HG02571 (cell line): ENCODE data around the gene ENO2.

ENCODE experiments used
- ATAC-seq: cut with Tn5 transposase; IDR thresholded peaks from one replicate; pipeline ENCODE4 v1.9.1; 2021; ENCODE audit warnings: mild to moderate bottlenecking, moderate library complexity; ENCODE audit not compliant: unreplicated experiment

Gene ENO2

GRCh38 chr12:6946920-6947374 lies 32.6 kb downstream of the ENO2 start:
- no peak for ATAC-seq

GRCh38 chr12:6947615-6948014 lies 33.2 kb downstream of the ENO2 start:
- no peak for ATAC-seq

DNA sequence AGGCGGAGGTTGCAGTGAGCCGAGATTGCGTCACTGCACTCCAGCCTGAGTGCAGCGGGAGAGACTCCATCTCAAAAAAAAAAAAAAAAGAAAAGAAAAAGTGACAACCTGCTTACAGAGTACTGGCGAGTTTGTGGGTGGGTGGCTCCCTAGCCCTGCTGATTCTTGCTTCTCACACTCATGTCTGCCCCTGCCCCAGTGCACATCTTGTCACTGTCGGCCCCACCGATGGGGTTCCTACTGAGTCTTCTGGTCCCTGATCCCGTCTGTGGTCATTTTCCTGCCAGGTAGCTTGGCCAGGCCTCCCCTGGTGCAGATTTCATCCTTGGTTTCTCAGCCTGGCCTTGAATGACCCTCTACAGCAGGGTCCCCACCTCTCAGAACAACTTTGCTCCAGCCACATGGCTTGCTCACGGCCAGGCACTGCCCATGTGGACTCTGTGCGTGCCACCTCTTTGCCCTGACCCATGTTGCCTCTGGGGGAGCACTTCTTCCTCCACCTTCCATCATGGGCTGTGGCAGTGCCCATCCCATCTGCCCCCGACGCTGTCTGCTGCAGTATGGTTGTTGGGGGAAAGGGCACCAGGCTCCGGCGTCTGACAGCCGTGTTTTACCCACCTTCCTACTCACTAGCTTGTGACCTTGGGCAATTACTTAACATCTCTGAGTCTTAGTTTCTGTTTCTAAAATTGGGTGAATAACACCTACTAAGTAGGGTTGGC lies 34.7 kb downstream of the ENO2 start:
- no peak for ATAC-seq

GRCh38 chr12:6950401-6950801 lies 36.0 kb downstream of the ENO2 start:
- no peak for ATAC-seq

DNA sequence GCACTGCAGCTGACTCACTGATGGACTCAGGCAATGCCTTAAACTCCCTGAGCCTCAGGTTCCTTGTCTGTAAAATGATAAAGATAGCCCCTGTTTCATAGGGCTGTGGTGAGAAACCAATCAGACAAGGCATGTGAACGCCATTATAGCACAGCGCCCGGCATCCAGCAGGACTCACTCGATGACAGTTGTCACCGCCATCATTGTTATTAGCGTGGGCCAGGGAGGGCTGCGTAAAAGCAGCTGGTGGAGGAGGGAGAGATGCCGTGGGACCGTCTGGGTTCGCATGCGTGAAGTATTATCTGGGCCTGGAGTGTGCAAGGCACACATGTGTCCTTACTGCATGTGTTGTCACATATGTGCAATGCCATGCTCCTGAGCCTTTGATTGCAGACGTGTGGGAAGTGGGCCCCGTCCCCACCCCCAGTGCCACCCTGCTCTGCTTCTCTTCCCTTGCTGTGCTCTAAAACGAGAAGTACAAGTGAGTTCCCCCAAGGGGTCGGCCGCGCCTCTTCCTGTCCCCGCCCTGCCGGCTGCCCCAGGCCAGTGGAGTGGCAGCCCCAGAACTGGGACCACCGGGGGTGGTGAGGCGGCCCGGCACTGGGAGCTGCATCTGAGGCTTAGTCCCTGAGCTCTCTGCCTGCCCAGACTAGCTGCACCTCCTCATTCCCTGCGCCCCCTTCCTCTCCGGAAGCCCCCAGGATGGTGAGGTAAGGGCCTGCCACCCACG lies 36.6 kb downstream of the ENO2 start, which contains the start of gene PTPN6:
Gene PTPN6 (plus strand): TSS at position 546 of the 730 bp plus-strand sequence. CDS start 157 bp downstream, at position 703.
- ATAC-seq = no peak

- ATAC-seq = no peak
Observed at GRCh38 chr12:6951551-6952120, 37.3 kb downstream of the ENO2 start.

- no peak for ATAC-seq
Observed at GRCh38 chr12:6952121-6952862, 37.9 kb downstream of the ENO2 start.

- no peak for ATAC-seq
Observed at GRCh38 chr12:6952863-6953441, 38.6 kb downstream of the ENO2 start.

- peak; percentile 44 for ATAC-seq
Observed at GRCh38 chr12:6953442-6954315, 39.3 kb downstream of the ENO2 start.

- ATAC-seq = no peak
Observed at GRCh38 chr12:6954316-6955107, 40.1 kb downstream of the ENO2 start.

DNA sequence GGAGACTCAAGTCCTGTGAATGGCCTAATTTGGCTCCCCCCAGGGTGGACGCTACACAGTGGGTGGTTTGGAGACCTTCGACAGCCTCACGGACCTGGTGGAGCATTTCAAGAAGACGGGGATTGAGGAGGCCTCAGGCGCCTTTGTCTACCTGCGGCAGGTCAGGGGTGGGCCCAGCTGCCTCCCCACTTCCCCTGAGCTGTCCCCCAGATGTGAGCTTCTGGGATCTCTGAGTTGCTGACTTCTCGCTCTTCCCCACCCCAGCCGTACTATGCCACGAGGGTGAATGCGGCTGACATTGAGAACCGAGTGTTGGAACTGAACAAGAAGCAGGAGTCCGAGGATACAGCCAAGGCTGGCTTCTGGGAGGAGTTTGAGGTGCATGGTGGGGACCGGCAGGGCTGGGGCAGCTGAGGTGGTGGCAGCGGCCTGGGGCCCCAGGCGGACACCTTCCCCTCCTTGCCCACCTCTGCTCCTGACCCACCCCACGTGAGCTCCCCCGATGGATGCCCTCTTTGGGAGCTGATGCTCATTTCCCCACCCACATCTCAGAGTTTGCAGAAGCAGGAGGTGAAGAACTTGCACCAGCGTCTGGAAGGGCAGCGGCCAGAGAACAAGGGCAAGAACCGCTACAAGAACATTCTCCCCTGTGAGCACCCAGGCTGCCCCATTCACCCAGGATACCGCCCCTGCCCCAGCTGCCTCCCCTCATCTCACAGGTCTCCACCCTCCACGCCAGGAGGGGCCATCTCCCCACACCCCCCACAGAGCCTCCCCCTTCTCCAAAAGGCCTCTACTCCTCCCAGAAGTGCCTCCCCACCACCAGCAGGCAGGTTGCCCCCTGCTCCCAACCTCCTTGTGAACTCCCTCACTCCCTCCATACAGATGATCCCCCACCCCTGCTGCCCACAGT lies 41.0 kb downstream of the ENO2 start:
- ATAC-seq = no peak

GRCh38 chr12:6956021-6956727 lies 41.8 kb downstream of the ENO2 start:
- no peak for ATAC-seq

DNA sequence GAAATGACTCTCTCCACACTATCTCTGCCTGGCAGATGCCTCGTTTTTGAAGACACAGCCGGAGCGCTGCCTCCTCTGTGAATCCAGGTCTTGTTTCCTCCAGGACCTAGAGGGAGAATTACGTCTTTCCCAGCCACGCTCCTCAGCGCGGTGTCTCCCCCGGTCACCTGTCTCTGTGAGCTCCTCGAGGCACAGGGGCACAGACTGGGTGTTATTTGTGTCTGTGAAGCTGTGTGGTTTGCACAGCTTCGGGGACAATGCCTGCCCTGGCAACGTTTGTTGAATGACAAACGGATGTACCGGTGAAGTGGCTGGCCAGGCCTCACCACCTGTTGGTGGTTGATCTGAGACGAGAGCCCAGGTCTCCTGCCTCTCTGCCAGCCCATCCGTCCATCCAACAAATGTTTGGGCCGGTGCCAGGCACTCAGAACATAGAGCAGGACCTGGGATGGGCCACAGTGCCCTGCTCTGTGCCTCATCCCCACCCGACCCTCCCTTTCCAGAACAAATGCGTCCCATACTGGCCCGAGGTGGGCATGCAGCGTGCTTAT lies 42.8 kb downstream of the ENO2 start:
- no peak for ATAC-seq

- ATAC-seq = no peak
Observed at GRCh38 chr12:6957741-6958608, 43.6 kb downstream of the ENO2 start.

DNA sequence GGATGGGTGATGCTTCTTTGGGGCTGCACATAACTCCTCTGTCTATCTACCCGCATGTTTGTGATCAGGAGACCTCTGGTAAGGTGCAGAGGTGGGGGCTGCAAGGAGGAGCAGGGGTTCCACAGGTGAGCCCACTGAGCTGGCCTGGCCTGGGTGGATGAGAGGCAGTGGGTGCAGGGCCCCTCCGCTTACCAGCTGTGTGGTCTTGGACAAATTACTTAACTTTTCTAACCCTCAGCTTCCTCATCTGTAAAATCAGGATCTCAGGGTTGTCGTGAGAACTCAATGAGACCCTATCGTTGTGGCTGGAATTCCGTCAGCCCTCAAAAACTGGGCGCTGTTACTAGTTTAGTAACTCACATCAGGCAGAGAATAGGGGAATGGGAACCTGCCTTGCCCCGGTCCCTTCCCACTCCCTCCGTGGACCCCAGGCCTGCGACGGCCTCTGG lies 44.3 kb downstream of the ENO2 start:
- ATAC-seq = no peak
